Measurements from ENCODE around the gene FTL. TPM values are rescaled to one million over a fixed set of nuclear protein-coding genes. Genes with fewer than 3 reads are reported as not detected.
A peak's percentile ranks its signal among the peaks of the same experiment; 100 is the strongest.

The FTL gene
- total RNA-seq, 1 donor from 2014 or later: 4,380 TPM

GRCh38 chr19:48962029-48962848 is 2.9 kb upstream of the FTL start:
- H3K27me3 ChIP-seq: no peaks in the 10 kb centered on the region
- H3K36me3 ChIP-seq: peaks cover 0 to 8% of the 10 kb centered on the region in 2 donors
- DNase-seq (ENCODE audit: extremely low spot score in 2 of 2): peak in 1 of 2 donors; percentile 87
- intact Hi-C loops (cut with DNase I): loop anchor here (10.0 kb wide), 2 partner anchors 87 to 327 kb away; partner anchors contain the start of genes DBP and PPP1R15A
- H3K4me1 ChIP-seq: peaks cover 44% of the 10 kb centered on the region
- H3K27ac ChIP-seq: peak overlapping the region; percentile 96
- no peak overlapping the region for H3K4me3 ChIP-seq
- TF ChIP-seq POLR2A (IDR thresholded peaks at IDR 0.05) (peak in 1 of 2 donors; percentile 36), CTCF (IDR thresholded peaks at IDR 0.05) (no peak), POLR2AphosphoS5 (IDR thresholded peaks at IDR 0.05; ENCODE audit: insufficient read depth in 1 of 2, low read depth in 1 of 2) (no peak)
- H3K9me3 ChIP-seq: no peaks in the 10 kb centered on the region

- Histone ChIP-seq H3K27me3 (no peaks in the 10 kb centered on the region), H3K4me1 (peaks cover 49% of the 10 kb centered on the region), H3K36me3 (peaks cover 0 to 8% of the 10 kb centered on the region in 2 donors), H3K4me3 (no peak overlapping the region), H3K27ac (peak overlapping the region; percentile 96), H3K9me3 (no peaks in the 10 kb centered on the region)
- no peak for DNase-seq (ENCODE audit: extremely low spot score in 2 of 2)
- intact Hi-C loops (cut with DNase I): loop anchor here (10.0 kb wide), 2 partner anchors 88 to 328 kb away; partner anchors contain the start of genes DBP and PPP1R15A
- TF ChIP-seq POLR2AphosphoS5 (IDR thresholded peaks at IDR 0.05; ENCODE audit: insufficient read depth in 1 of 2, low read depth in 1 of 2) (no peak), POLR2A (IDR thresholded peaks at IDR 0.05) (no peak), CTCF (IDR thresholded peaks at IDR 0.05) (no peak)
These were observed 2.3 kb upstream of the FTL start for GRCh38 chr19:48962849-48963165.

- Histone ChIP-seq H3K4me3 (peak overlapping the region; percentile 72 to 87), H3K27me3 (no peaks in the 10 kb centered on the region), H3K27ac (peak overlapping the region; percentile 96), H3K9me3 (no peaks in the 10 kb centered on the region), H3K4me1 (peaks cover 49% of the 10 kb centered on the region), H3K36me3 (peaks cover 0 to 8% of the 10 kb centered on the region in 2 donors)
- TF ChIP-seq POLR2A (IDR thresholded peaks at IDR 0.05) (peak in 1 of 2 donors; percentile 51), CTCF (IDR thresholded peaks at IDR 0.05) (no peak), POLR2AphosphoS5 (IDR thresholded peaks at IDR 0.05; ENCODE audit: insufficient read depth in 1 of 2, low read depth in 1 of 2) (peak; percentile 81 to 94)
- peak in 1 of 2 donors; percentile 93 for DNase-seq (ENCODE audit: extremely low spot score in 2 of 2)
- intact Hi-C loops (cut with DNase I): loop anchor here (10.0 kb wide), 2 partner anchors 89 to 329 kb away; partner anchors contain the start of genes DBP and PPP1R15A
These were observed 1.5 kb upstream of the FTL start for GRCh38 chr19:48963371-48964204.

- Histone ChIP-seq H3K27me3 (no peaks in the 10 kb centered on the region), H3K27ac (peak overlapping the region; percentile 96), H3K4me1 (peaks cover 49% of the 10 kb centered on the region), H3K9me3 (no peaks in the 10 kb centered on the region), H3K36me3 (peaks cover 0 to 16% of the 10 kb centered on the region in 2 donors), H3K4me3 (peak overlapping the region; percentile 72 to 87)
- intact Hi-C loops (cut with DNase I): loop anchor here (10.0 kb wide), 2 partner anchors 90 to 330 kb away; partner anchors contain the start of genes DBP and PPP1R15A
- no peak for TF ChIP-seq CTCF (IDR thresholded peaks at IDR 0.05)
- no peak for TF ChIP-seq POLR2AphosphoS5 (IDR thresholded peaks at IDR 0.05; ENCODE audit: insufficient read depth in 1 of 2, low read depth in 1 of 2)
- no peak for TF ChIP-seq POLR2A (IDR thresholded peaks at IDR 0.05)
- DNase-seq (ENCODE audit: extremely low spot score in 2 of 2): peak in 1 of 2 donors; percentile 89
These were observed 687 bp upstream of the FTL start for GRCh38 chr19:48964205-48965039.

Data from vagina (tissue), 2 donors.